Chondrocyte (in vitro differentiated cells): ENCODE measurements around the gene HPS1. TPM values are rescaled to one million over a fixed set of nuclear protein-coding genes. Genes with fewer than 3 reads are reported as not detected.
A peak's percentile ranks its signal among the peaks of the same experiment; 100 is the strongest.

Experiments
- DNase-seq: peaks from one replicate; pipeline ENCODE4 v3.0.0; 2021; ENCODE audit warnings: mixed read lengths, low spot score
- H3K27ac Mint-ChIP-seq: one replicate; pipeline ENCODE4 v1.8.0; 2021; ENCODE audit warnings: mild to moderate bottlenecking, moderate library complexity, mixed read lengths; ENCODE audit not compliant: unreplicated experiment
- H3K27me3 Mint-ChIP-seq: 2 replicates; pipeline ENCODE4 v1.8.0; 2021; ENCODE audit warnings: low read depth, mixed read lengths
- H3K36me3 Mint-ChIP-seq: 2 replicates; pipeline ENCODE4 v1.8.0; 2021; ENCODE audit warnings: low read depth, mixed read lengths
- H3K4me1 Mint-ChIP-seq: 2 replicates; pipeline ENCODE4 v1.8.0; 2021; ENCODE audit warnings: low read depth, mild to moderate bottlenecking, mixed read lengths
- H3K4me3 Mint-ChIP-seq: one replicate; pipeline ENCODE4 v1.8.0; 2021; ENCODE audit warnings: mild to moderate bottlenecking, moderate library complexity, mixed read lengths; ENCODE audit not compliant: unreplicated experiment
- H3K9me3 Mint-ChIP-seq: 2 replicates; pipeline ENCODE4 v1.8.0; 2021; ENCODE audit warnings: low read depth, mixed read lengths
- CTCF ChIP-seq: fragments of 200-600 bp; sonication (generic); IDR thresholded peaks from 2 replicates; pipeline ENCODE4 v1.5.0; 2021; ENCODE audit warnings: antibody characterized with exemption, mild to moderate bottlenecking, moderate library complexity
- total RNA-seq: library from RNA; stranded (reverse); gene quantifications from 3 replicates; pipeline ENCODE4 v1.2.1, GENCODE V29; 2021

The HPS1 gene
- total RNA-seq, 1 donor from 2014 or later, result 50.5 TPM

- DNase-seq, result no peak
- Mint-ChIP-seq H3K4me1 (peaks cover 25% of the 10 kb centered on the region), H3K36me3 (peaks cover 6% of the 10 kb centered on the region), H3K27ac (peak within 1 kb of the TSS; percentile 77), H3K4me3 (peak within 1 kb of the TSS; percentile 94), H3K27me3 (no peaks in the 10 kb centered on the region), H3K9me3 (no peaks in the 10 kb centered on the region)
- peak; percentile 33 for TF ChIP-seq CTCF
Measured at GRCh38 chr10:98414932-98415730, 31.6 kb downstream of the HPS1 start, which contains the start of gene PYROXD2. Gene PYROXD2 (minus strand): TSS chr10:98415182. CDS start chr10:98415135, 47 bp downstream.

DNA sequence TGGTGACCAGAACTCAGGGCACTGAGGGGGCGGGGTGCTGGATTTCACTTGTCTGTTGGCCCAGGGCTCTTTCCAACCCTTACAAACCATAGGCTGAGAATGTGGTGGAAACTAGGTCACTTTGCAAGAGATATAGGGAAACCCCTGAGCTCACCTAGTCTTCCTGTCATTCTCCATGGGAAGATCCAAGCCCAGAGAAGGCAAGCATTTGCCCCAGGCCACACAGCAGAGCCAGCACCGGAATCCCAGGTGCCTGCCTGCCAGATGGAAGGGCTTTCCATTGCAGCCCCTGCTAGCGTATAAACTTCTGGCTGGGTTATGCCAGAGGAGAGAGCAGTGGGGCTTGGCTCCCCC is 32.2 kb downstream of the HPS1 start:
- Mint-ChIP-seq H3K27ac (peak overlapping the region; percentile 77), H3K4me1 (peaks cover 25% of the 10 kb centered on the region), H3K27me3 (no peaks in the 10 kb centered on the region), H3K36me3 (peaks cover 4% of the 10 kb centered on the region), H3K4me3 (peak overlapping the region; percentile 94), H3K9me3 (no peaks in the 10 kb centered on the region)
- DNase-seq, result no peak
- no peak for TF ChIP-seq CTCF

GRCh38 chr10:98411768-98412167 is 35.0 kb downstream of the HPS1 start:
- H3K27me3 Mint-ChIP-seq, result no peaks in the 10 kb centered on the region
- H3K4me3 Mint-ChIP-seq, result no peak overlapping the region
- H3K36me3 Mint-ChIP-seq, result no peaks in the 10 kb centered on the region
- no peak overlapping the region for H3K27ac Mint-ChIP-seq
- H3K4me1 Mint-ChIP-seq, result peaks cover 25% of the 10 kb centered on the region
- no peaks in the 10 kb centered on the region for H3K9me3 Mint-ChIP-seq
- TF ChIP-seq CTCF, result no peak
- DNase-seq, result no peak

- H3K4me1 Mint-ChIP-seq, result peaks cover 24% of the 10 kb centered on the region
- H3K4me3 Mint-ChIP-seq, result no peak overlapping the region
- no peak for TF ChIP-seq CTCF
- no peaks in the 10 kb centered on the region for H3K27me3 Mint-ChIP-seq
- no peaks in the 10 kb centered on the region for H3K36me3 Mint-ChIP-seq
- H3K27ac Mint-ChIP-seq, result no peak overlapping the region
- H3K9me3 Mint-ChIP-seq, result no peaks in the 10 kb centered on the region
- DNase-seq, result no peak
Measured at GRCh38 chr10:98411166-98411565, 35.6 kb downstream of the HPS1 start.

- no peak for DNase-seq
- no peak overlapping the region for H3K27ac Mint-ChIP-seq
- no peak overlapping the region for H3K4me3 Mint-ChIP-seq
- H3K4me1 Mint-ChIP-seq, result peaks cover 20% of the 10 kb centered on the region
- no peaks in the 10 kb centered on the region for H3K36me3 Mint-ChIP-seq
- TF ChIP-seq CTCF, result no peak
- H3K27me3 Mint-ChIP-seq, result no peaks in the 10 kb centered on the region
- no peaks in the 10 kb centered on the region for H3K9me3 Mint-ChIP-seq
Measured at GRCh38 chr10:98410759-98411158, 36.0 kb downstream of the HPS1 start.
